ENCODE data around the gene NBAS.

Gene NBAS

DNA sequence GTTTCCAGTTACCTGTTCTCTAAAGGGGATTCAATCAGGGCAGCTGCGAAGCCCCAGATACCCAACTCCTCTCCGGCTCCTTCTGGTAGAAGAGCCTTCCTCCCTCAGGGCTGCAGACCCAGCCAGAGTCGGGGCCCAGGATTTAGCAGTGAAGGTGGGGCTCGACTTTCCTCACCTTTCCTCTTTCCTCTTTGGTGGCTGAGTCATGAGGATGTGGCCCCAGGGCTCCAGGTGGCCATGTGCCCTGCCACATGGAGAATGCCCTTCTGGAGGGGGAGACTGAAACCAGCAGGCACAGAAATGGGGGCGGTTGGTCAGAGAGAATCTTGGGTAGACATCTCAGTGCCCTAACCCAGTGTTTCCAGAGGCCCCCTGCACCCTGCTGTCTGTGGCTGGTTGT lies 402.6 kb downstream of the NBAS start:
- no peak for DNase-seq

DNA sequence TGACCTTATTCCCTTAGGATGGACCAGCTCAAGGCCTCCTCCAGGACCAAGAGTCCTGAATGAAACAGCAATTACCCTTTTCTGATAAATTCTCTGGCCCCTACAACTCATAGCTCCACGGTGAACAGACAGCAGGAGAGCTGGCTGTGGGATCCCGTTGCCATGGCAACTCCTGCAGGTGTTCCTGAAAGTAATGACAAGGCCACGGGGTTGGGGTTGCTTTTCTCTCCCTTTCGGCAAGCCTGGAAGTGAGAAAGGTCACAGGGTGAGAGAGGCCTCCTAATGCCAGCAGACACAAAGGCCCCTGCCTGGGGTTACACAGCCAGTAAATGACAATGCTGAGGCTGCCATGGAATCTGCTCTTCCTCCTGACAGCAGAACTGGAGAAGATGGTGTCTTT lies 403.0 kb downstream of the NBAS start:
- DNase-seq: no peak

DNA sequence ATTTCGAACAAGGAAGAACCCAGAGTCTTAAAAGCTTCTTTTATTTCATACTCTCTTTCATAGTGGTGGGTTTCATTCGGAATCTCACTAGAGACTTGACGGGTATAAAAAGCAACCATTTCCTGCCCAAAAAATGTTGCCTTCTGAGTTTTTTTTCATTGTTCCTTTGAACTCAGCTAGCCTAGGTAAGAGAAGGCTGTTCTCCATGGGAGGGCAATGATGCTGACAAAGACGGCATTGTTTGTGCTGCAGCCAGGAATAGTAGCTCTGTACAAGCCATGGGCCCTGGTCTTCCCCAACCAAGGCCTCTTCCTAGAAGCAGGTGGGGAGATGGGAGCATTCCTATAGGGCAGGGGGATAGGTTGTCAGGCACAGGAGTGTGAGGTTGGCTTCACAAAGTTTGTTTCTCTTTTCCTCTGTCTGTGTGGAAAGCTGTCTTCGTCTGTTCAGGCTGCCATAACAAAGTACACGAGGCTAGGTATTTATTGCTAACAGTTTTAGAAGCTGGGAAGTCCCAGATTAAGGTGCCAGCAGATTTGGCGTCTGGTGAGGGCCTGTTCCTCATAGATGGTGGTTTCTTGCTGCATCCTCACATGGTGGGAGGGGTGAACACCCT lies 405.1 kb downstream of the NBAS start:
- DNase-seq: no peak

- DNase-seq: no peak
These were observed 406.8 kb downstream of the NBAS start for GRCh38 chr2:15154297-15154696.

GRCh38 chr2:15152382-15152781 lies 408.8 kb downstream of the NBAS start:
- DNase-seq: no peak

DNA sequence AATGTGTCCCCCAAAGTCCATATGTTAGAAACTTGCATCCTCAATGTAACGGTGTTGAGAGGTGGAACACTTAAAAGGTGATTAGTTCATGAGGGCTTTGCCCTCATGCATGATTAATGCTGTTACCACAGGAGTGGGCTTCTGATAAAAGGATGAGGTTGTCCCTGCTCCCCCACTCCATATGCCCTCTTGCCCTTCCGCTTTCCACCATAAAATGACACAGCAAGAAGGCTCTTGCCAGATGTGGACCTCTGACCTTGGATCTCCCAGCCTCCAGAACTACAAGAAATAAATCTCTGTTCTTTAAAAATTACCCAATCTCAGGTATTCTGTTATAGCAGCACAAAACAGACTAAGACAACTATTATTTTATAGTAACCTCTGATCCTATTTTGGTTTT lies 412.1 kb downstream of the NBAS start:
- DNase-seq: no peak

- no peak for DNase-seq
These were observed 413.5 kb downstream of the NBAS start for GRCh38 chr2:15147591-15147990.

GRCh38 chr2:15146960-15147359 lies 414.2 kb downstream of the NBAS start:
- no peak for DNase-seq

- DNase-seq: no peak
These were observed 415.2 kb downstream of the NBAS start for GRCh38 chr2:15145919-15146318.

DNA sequence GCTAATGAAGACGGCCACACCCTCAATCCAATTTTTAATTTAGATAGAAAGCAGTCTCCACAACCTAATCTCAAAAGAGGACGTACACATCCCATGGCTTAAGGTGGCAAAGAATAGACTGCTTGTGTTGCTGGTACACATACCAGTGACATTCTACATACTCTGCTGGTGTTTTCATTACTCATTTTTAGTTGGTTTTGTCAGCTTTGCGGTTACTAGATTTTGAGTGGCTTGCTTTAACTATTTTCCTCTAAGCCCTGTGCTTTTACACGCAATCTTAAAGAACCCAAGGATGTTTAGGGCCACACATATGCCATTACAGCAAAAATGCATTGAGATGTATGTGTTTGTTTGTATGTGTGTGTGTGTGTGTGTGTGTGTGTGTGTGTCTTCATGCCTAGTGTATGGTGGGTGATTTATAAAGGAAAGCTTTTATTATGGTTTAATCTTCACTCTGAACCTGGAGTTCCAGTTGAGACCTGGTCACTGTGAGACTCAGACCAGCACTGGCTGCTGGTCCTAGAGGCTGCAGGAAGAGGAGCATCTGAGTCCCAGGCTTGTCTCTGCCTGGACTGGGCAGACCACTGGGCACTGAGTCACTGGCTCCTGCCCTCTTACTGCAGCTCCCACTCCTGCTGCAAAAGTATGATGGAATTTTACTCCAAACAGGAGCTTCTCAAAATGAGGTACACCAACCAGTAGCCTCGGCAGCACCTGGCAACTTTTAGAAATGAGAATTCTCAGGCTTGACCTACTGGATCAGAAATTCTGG lies 415.9 kb downstream of the NBAS start:
- DNase-seq: no peak

- DNase-seq: peak; percentile 58
These were observed 419.0 kb downstream of the NBAS start for GRCh38 chr2:15142069-15142689.

- no peak for DNase-seq
These were observed 419.9 kb downstream of the NBAS start for GRCh38 chr2:15141211-15141610.

GRCh38 chr2:15136639-15137038 lies 424.5 kb downstream of the NBAS start:
- no peak for DNase-seq

- DNase-seq: no peak
These were observed 426.2 kb downstream of the NBAS start for GRCh38 chr2:15134957-15135356.

GRCh38 chr2:15133461-15133860 lies 427.7 kb downstream of the NBAS start:
- DNase-seq: no peak

GRCh38 chr2:15128846-15129245 lies 432.3 kb downstream of the NBAS start:
- DNase-seq: no peak

- no peak for DNase-seq
These were observed 433.3 kb downstream of the NBAS start for GRCh38 chr2:15127876-15128275.

DNA sequence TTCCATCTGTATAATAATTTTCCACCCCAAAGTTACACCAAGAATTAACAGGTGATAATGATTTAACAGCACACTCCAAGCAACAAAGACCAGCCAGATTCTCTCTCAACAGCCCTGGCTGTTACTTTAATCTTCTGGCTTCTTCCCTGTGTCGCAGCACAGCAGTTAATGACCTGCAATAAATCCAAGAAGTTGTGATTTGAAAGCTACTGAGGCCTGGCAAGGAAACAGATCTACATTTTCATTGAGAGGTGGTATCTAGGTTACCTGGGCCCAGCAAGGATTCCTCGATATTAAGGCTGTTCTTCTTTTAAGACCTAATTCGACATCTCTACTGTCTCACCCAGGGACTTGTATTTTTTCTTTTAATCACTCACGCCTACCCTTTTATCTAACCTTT lies 433.8 kb downstream of the NBAS start:
- DNase-seq: no peak

- no peak for DNase-seq
These were observed 434.8 kb downstream of the NBAS start for GRCh38 chr2:15126373-15126772.

DNA sequence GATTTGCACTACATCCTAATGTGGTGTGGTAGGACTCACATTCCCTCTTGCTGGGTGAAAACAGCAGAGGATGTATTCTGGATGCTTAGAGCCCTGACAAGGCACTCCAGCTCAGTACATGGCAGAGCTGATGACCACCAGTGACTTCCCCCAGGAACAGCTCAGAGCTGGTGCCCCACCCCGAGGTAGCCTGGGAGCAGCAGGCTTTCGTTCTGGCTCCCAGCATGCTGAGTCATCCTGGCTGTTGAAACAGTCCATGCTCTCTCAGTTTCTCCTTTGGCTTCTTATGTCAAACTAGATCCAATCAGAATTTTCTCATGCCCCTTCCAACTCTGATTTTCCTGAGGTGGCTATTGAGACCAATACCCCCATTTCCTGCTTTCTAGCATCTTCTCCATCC lies 438.2 kb downstream of the NBAS start:
- DNase-seq: no peak

DNA sequence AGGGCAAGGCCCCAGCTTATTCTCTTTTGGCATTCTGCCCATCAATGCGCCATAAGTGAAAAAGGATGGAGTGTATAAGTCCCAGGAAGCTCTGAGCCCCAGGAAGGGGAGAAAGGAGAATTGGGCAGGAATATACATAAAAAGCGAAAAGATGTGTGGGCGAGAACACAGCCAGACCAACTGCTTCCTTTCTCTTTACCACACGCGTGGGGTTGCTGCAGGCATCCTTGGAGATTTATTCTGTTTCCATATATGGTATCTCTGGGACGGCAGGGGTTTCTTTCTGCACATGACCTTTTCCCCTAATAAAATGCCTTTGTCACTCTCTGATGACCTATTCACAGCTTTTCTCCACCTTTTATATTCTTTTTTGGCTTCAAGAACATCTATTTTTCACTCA lies 440.5 kb downstream of the NBAS start:
- DNase-seq: no peak

DNA sequence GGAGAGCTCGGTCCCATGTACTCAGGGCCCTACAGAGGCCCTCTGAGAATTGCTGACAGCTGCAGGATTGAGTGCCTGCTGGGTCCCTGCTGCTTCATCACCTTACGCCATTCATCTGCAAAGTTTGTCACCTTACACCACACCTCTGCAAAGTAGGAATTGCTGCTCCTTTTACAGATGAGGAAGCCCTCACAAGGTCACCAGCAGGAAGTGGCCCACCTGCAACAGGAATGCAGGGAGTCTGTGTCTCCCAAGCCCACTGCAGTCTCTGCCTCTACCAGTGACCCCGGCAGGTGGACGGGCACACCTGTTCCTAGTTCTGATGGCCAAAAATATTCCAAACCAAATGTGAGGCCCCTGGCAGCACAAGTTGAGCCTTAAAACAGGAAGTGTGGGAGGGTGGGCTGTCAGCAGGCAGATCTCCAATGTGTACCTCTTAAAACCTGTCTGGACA lies 441.4 kb downstream of the NBAS start:
- no peak for DNase-seq

- no peak for DNase-seq
These were observed 443.6 kb downstream of the NBAS start for GRCh38 chr2:15117409-15118050.

All from CD4-positive, alpha-beta T cell treated with Interleukin-6 for 4 hours (primary cell).